Activated gamma-delta T cell treated with anti-CD3 and anti-CD28 coated beads, Interleukin-2, amount 50 U/mL, for 16 hours (primary cell): ENCODE data around the gene TIPARP.
A peak's percentile ranks its signal among the peaks of the same experiment; 100 is the strongest.

Source experiments
- DNase-seq: peaks from one replicate; pipeline ENCODE4 v3.0.0-alpha.2; 2020; ENCODE audit warnings: low read depth

TIPARP gene, protein sequence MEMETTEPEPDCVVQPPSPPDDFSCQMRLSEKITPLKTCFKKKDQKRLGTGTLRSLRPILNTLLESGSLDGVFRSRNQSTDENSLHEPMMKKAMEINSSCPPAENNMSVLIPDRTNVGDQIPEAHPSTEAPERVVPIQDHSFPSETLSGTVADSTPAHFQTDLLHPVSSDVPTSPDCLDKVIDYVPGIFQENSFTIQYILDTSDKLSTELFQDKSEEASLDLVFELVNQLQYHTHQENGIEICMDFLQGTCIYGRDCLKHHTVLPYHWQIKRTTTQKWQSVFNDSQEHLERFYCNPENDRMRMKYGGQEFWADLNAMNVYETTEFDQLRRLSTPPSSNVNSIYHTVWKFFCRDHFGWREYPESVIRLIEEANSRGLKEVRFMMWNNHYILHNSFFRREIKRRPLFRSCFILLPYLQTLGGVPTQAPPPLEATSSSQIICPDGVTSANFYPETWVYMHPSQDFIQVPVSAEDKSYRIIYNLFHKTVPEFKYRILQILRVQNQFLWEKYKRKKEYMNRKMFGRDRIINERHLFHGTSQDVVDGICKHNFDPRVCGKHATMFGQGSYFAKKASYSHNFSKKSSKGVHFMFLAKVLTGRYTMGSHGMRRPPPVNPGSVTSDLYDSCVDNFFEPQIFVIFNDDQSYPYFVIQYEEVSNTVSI

DNA sequence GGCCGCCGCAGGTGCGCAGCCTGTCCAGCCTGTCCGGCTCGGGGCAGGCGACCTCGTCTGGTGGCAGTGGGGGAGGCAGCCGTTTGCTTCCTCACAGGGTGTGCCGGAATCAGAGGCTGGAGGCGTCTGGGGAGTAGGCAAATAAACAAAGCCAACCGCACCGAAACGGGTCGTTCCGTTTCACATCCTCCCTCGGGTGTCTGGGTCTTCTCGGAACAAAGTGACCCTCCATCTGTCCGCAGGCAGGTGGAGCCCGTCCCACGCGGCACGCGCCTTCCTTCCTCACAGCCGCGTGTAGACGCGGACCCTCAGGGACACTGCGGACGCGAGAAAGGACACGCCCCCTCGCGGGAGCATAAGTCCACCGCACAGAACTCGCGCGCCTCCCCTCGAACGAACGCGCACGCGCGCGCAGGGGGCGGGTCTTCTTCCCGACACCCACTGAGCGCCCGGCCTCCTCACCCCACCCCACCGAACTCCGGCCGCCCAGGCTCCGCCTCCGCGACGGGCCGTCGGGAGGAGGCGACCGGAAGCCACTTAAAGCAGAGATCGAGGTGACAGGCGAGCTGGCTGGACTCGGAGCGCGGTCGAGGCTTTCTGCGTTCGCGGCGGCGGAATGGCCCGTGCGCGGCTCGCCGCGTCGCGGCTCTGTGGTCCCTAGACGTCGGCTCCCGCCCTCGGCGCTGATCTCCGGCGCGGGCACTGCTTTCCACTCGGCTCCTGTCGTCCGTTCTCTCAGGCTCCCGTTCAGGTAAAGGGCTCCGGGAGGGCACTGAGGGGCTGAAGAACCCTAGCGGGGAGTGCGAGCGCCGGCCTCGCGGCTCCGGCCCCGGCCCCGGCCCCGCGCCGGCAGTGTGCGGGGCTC is at the start of gene TIPARP:
Gene TIPARP (plus strand): TSS at position 545 of the 865 bp plus-strand sequence. CDS start 3,108 bp downstream, outside the sequence.
- DNase-seq: peak; percentile 98

DNA sequence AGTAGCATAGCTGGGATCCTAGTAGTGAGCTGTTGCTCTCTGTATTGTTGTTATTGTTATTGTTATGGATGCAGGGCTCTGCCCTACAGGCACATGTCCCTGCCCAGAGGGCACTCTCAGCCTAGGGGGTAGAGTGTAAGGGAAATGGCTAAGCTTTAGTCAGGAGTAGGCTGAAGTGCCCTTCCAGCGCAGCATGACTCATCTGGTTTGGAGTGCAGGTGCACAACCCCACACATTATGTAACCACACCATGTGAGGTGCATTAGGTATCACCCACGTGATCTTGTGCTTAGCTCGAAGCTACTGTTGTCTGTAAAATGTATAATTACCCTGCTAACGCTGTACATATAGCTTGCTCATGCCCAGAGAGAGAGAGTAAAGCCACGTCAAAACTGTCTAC is 48.3 kb upstream of the TIPARP start:
- no peak for DNase-seq

DNA sequence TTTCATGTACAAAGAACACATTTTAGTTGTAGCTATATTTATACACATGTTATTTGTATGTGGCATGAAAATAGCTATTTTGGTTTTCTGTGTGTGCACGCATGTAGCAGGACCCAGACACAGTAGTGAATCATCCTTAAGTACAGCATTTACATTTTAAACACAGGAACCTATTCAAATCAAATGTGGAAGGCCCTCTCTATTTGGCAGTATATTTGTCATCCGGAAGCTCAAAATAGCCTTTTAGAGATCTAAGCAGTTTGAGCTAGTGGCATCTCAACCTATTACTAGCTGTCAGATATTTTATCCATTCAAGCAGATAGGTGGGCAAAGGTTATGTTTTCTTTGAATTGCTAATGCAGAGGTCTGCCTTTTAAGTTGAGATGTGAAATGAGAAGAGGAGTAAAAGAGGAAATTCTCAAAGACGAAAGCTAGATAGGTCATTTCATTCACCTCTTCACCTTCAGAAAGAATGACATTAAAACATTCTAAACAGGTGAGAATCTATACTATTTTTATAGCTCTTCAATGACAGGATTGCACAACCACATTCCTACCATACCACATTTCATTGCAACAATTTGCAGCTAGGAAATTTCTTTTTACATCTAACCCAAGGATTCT is 46.3 kb upstream of the TIPARP start:
- no peak for DNase-seq

DNA sequence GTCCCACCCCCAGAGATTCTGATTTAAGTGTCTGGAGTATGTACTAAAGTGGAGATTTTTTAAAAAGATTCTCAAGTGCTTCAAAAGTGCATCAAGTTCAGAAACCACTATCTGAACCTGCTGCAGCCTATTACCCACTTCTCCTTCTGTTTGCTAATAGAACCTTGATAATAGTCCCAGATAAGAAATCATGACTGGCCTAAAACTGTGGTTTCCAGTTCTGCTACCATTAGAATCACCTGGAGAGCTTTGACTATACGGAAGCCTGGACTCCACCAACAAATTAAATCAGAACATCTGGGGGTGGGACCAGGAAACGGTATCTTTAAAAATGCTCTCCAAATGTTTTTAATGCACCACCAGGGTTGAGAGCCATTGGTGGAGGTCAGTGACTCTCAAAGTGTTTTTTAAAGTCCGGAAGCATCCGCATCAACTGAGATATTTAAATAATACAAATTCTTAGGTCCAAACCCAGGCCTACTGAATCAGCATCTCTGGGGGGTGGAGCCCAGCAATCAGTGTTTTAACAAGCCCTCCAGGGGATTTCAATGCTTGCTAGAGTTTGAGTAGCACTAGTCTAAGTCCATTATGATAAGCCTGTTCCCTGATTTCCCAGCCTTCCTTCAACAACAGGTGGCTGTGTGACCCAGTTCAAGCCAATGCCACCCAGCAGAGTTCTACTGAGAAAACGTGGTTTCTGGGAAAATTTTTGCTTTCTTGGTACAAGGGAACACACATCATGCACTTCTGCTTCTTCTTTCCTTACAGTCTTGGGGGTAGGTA is 45.4 kb upstream of the TIPARP start:
- no peak for DNase-seq

DNA sequence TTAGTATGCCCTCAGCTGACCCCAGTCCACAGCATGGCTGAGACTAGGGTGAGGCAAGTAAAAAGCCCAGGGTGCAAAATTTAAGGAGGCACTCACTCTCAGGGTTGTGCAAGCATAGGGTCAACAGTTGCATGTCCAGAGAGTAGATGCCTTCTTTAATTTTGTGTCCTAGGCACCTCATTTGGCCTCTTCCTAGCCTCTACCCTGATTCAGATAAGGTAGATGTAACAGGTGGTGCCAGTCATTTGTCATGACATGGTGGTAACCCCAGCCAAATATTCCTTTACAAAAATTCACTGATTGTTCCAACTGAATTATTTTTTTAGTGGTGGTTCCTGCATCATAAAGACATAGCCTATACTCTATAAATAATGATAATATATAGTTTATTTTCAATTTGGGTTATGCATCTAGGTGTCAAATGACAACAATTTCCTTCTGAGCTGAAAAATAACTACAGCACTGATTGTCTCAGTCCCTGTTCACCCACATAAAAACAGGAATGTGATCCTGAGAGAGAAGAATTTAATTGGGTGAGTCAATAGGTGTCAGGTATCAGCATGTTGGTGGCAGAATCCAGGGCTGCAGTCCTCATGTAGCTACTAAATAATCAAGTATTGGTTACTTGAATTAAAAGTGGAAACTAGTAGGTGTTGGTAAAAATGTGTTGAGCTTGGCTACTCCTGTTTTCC is 44.2 kb upstream of the TIPARP start:
- DNase-seq: no peak

DNA sequence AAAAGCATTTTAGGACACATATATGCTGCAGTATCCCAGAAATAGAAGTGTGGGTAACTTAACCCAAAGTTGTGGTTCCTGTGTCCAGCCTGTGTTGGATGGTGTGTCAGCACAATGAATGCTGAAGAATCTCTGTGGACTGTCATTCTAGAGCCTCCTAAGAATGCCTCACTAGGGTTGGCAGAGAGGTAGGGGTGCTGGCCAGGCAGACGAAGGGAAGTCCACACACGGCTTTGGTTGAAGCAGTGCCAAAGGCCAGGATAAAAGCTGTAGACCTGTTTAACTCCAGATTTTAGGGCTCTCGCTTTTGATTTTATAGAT is 43.7 kb upstream of the TIPARP start:
- DNase-seq: no peak

DNA sequence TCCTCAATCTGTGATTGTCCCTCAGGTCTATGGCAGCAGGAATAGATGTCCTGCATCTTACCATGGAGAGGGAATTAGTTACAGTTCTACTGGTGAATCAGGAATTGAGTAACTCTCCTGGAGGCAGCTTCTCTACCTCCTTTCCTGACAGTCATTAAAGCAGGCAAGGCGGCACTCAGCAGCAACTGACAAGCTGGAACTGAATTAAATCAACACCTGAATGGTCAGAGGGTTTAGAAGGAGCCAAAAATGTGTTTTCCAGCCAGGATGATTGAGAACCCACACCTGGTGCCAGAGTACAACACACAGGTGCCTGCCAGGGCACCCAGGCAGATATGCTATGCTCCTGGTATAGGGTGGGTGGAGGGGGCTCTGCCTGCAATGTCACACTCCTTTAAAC is 43.1 kb upstream of the TIPARP start:
- no peak for DNase-seq

DNA sequence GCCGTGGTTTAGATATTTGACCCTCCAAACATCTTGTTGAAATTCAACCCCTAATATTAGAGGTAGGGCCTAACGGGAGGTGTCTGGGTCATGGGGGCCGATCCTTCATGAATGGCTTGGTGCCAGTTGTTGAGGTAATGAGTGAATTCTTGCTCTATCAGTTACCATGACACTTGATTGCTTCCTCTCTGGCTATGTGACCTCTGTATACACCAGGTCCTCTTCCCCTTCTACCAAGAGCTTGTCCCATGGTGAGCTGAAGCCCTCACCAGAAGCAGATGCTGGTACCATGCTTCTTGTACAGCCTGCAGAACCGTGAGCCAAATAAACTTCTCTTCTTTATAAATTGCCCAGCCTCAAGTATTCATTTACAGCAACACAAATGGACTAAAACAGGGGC is 41.8 kb upstream of the TIPARP start:
- DNase-seq: no peak

DNA sequence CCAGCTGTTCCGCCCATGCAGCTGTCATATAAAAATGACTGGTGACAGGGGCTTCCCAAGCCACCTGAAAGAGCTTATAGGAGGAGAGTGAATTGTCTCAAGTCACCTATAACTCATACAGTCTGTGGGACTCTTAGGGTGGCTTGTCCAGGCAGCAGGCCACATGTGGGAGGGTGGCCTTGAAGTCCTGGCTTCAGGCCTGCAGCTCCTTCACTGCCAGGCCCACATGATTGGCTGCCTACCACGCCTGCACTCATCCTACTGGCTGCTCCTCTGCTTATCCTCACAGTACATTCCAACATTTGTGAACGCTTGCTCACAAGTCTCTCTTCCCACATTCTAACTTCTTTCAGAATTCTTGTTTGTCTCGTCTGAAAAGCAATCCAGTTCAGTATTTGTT is 41.1 kb upstream of the TIPARP start:
- no peak for DNase-seq

DNA sequence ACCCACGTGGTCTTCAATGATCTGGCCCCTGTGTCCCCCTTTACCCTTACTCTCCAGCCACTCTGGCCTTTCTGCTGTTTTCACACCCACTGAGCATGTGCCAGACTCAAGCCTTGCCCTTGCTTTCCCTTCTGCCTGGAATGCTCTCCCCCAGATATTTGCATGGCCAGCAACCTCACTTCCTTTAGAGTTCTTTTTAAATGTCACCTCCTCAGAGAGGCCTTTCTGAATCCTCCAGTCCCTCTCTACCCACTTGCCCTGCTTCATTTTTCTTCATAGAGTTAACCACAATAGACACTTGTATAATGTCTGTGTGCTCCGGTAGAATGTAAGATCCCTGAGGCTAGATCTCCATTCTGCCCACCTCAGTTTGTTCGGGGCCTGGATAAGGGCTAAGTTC is 39.4 kb upstream of the TIPARP start:
- no peak for DNase-seq

DNA sequence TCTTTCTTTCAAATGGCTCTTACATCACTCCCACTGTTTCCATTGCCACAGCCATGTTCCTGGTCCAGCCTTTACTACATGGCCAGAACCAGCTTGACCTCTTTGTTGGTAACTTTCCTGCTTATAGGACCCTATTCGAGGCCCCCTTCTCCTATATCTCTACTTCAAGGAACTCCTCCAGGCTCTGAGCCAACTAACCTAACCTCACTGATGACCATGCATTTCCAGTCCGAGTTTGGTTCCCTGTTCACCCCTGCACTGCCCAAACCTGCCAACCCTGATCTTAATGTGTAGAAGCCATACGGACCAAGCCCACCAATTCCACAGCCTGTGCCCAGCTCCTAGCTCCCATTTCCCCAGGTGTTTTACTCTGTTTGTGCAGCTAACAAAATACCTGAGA is 38.4 kb upstream of the TIPARP start:
- DNase-seq: no peak

DNA sequence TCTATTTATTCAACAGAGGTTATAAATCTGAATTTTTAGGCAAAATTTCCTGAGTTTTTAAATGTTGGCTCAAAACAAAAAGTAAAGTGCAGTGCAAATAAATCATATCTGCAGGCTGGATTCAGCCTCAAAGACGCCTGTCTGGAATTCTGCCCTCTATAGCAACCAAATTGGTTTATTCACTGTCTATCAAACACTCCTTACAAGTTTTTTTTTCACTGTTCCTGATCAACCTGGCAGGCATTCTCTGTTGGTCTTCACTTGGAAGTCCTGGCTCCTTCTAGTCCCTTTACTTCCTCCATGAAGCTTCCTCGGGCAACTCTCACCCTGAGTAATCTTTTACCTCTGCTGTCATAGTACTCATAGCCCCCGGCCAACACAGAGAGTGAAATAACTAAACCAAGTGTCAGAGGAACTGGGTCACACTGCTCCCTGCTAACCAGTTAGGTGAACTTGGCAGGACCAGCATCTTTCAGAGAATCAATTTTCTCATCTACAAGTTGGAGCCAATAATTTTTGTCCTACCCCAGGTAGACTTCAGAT is 36.8 kb upstream of the TIPARP start:
- DNase-seq: no peak

DNA sequence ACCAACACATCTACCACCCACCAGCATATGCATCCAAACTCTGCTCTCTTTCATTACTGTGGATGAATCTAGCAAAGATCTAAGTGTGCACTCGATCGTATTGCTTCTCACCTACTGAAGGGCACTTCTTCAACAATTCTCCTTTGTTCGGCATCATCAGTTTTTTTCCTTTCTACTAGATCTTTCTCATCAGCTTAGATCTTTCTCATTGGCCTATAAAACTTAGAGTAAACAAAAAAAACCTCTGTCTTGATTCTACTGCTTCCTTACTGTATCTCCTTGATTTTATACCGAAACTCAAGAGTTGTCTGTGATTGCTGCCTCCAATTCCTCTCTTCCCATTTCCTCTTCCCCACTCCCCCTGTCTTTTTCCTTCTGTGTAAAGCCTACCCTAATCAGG is 36.1 kb upstream of the TIPARP start:
- no peak for DNase-seq

DNA sequence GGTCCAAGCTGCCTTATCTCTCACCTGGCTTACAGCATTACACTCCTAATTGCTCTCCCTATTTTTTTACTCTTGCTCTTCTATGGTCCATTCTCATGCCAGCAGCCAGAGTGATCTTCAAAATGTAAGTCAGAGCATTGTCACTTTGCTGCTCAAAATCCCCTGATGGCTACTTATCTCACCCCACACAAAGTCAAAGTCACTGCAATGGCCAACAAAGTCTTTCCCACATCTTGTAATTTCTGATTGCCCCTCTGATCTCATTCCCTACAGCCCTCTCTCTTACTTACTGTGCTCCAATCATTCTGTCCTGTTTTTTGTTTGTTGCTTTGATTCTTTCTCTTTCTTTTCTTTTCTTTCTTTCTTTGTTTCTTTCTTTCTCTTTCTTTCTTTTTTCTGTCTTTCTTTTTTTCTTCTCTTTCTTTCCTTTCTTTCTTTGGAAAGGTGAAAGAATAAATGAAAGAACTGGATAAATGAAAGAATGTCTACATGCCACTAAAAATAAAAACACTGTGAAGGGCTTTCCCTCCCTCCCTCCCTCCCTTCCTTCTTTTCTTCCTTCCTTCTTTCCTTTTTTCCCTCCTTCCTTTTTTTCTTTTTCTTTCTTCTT is 34.9 kb upstream of the TIPARP start:
- no peak for DNase-seq

DNA sequence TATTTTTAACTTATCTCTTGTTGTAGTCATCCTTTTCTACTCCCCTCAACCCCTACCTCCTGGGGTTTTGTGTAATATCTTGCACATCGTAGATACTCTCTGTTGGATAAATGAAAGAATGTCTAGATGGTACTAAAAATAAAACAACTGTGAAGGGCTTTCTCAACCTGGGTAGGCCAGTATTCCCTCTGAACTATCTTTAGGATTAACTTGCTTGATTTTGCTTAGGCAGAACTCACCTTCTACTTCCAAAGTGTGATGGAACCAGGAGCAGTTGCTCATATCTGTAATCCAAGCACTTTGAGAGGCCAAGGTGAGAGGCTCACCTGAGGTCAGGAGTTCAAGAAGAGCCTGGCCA is 32.8 kb upstream of the TIPARP start:
- no peak for DNase-seq

DNA sequence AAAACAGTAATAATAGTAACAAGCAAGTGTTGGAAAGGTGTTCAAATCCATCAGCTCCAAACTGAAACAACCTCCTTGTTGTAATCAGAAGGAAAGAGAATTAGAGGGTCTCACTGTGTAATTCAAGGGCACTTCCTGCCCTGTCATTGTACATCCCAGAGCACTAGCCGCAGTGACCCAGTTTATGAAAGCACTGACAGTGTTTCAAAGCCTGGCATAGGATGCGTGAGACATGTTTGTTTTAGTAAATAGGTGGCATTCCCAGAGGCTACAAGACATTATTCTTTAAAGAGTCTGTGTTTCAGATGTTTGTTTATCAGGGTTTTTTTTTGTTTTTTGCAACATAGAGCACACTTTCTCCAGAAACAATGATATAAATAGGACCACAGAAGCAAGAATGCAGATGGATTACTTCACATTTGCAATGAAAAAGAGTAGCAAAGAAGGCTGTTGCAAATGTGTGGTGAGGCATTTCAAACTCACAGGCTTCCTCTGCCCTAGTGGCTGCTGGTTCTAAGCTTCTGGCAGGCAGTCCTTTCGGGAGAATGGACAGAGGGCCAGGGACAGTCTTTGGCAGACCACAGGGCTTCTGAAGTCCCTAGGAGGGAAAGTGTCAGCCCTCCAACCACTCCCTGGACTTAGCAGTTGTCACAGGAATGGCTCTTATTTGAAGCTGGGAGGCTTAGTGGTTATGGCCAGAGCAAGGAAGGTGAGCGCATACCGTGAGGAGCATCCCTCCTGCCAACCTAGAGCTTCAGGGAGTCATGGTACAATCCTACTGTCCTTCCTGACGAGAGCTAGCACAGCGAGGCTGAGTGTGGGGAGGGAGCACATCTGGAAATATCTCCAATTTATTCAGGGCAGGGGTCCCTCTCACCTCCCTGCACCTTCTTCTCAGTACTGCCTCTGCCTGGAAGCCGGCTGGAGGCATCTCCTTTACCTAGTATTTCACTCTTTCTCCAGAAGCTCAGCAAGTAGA is 31.4 kb upstream of the TIPARP start:
- no peak for DNase-seq

DNA sequence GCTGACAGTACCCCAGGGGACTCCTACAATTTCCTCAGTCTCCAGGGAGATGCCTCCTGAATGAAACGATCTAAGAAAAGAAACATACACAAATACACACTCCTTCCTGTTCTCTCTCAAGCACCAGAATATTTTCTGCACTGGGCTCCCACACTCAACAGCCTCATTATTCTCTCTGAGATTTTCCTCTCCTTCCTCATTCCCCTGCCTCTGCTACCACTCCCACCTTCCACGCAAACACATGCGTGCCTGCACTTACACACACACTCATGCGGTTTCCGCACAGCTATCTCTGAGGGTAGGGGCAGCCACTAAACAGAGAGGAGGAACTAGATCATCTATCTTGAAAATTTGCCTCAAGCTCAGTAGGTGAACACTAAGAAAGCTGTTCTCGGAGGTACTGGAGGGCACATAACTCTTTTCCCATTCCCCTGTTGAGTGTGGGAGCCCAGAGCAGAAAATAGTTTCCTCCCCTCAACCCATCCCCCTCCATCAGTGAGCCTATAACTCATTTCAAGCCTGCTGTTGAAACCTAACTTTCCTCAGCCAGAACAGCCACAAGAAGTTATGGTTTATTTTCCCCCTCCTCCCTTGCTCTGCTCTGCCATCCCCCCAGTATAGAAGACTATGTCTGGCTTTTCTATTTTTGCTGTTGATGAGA is 30.5 kb upstream of the TIPARP start:
- peak; percentile 4 for DNase-seq

DNA sequence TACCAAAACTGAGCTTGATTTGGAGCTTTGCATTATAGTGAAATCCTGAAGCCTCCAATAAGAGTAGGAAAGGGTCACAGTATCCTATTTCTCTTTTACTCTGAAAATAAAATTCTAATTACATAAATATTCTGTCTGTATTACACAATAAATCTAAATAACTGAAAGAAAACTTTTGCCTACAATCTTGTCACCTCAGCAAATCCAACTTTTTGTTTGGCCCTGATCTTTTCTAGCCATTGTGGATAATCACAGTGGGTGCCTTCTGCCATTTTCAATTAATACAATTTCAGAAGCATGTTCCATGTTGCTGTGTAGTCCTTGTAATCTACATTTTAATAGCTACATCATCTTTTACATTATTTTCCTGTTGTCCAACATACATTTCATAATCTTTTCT is 29.4 kb upstream of the TIPARP start:
- no peak for DNase-seq

DNA sequence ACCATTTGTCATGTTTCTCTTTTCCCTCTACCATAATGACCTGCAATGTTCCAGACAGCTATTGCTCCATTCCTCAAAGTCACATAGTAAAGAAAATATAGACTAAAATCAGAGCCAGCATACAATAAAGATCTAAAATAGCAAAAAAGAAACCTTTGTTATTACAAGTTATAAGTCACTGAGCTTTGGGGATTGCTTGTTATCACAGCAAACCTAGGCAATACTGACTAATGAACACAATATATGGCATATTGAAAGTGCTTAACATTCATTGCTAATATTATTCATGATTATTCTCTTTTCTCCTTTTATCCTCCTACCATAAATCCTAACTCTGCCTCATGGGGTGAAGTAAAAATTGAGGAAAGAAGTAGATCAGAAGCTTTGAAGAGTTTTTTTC is 27.4 kb upstream of the TIPARP start:
- no peak for DNase-seq
